ENCODE results near the gene THSD4.

DNA sequence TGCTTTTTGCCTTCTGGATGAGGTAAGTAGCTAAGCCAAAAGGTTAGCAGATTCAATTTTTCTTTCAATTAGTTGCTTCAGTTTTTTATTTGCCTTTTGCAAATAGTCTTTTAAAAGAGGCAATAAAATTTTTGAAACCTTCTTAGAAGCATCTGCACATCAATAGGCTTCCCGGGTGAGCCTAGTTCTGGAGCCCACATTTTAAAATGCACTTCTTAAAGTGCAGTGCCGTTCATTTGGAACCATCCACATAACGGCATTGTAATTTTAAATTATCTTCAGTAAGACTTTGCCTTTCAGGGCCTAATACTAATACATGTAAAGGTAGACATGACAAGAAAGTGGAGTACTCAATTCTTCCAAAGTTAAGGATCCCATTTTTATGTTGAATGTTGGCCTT lies 269.2 kb downstream of the THSD4 start:
- TF ChIP-seq, protein P1, sequence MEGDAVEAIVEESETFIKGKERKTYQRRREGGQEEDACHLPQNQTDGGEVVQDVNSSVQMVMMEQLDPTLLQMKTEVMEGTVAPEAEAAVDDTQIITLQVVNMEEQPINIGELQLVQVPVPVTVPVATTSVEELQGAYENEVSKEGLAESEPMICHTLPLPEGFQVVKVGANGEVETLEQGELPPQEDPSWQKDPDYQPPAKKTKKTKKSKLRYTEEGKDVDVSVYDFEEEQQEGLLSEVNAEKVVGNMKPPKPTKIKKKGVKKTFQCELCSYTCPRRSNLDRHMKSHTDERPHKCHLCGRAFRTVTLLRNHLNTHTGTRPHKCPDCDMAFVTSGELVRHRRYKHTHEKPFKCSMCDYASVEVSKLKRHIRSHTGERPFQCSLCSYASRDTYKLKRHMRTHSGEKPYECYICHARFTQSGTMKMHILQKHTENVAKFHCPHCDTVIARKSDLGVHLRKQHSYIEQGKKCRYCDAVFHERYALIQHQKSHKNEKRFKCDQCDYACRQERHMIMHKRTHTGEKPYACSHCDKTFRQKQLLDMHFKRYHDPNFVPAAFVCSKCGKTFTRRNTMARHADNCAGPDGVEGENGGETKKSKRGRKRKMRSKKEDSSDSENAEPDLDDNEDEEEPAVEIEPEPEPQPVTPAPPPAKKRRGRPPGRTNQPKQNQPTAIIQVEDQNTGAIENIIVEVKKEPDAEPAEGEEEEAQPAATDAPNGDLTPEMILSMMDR (conservative IDR thresholded peaks at IDR 0.05 in 1 of 2, IDR thresholded peaks at IDR 0.05 in 1 of 2; ENCODE audit: extremely low read depth in 1 of 2, insufficient read depth in 1 of 2, low read depth in 1 of 2, low read length in 2 of 2) = no peak
- no peak for TF ChIP-seq EZH2 (IDR thresholded peaks at IDR 0.05; ENCODE audit: borderline replicate concordance, low read length)
